Muscle of leg (tissue), 11 donors: ENCODE results near the gene MAGI1. TPM values are rescaled to one million over a fixed set of nuclear protein-coding genes. Genes with fewer than 3 reads are reported as not detected.
"Not testable (repeated sequence)": the region's sequence is repeated elsewhere in the genome, so short reads cannot be mapped to it uniquely, and the experiment has no call there.

Experiments used
- DNase-seq: peaks from one replicate; pipeline ENCODE4 v3.0.0; 2013
- H3K27ac ChIP-seq: one replicate; pipeline ENCODE4 v1.5.1; 2013; ENCODE audit warnings: mild to moderate bottlenecking, low read length, control low read depth
- H3K27me3 ChIP-seq: one replicate; pipeline ENCODE4 v1.6.1; 2013; ENCODE audit warnings: low read length; ENCODE audit not compliant: control insufficient read depth, insufficient read depth
- H3K36me3 ChIP-seq: one replicate; pipeline ENCODE4 v1.6.1; 2013; ENCODE audit warnings: low read length; ENCODE audit not compliant: control insufficient read depth, insufficient read depth
- H3K4me1 ChIP-seq: one replicate; pipeline ENCODE4 v1.6.1; 2013; ENCODE audit warnings: low read length; ENCODE audit not compliant: control insufficient read depth, insufficient read depth
- H3K4me3 ChIP-seq: one replicate; pipeline ENCODE4 v1.5.1; 2013; ENCODE audit warnings: low read length, control low read depth
- H3K9me3 ChIP-seq: replicated peaks from 2 replicates; pipeline ENCODE4 v1.6.1; 2013; ENCODE audit warnings: low read depth, low read length; ENCODE audit not compliant: control insufficient read depth
- WGBS: methylation state at CpG from one replicate; pipeline ENCODE4 v1.1.5; 2013; ENCODE audit warnings: missing lambda C conversion rate; ENCODE audit not compliant: insufficient coverage; 5-methylcytosine and 5-hydroxymethylcytosine counted together
- polyA plus RNA-seq, 8 donors: library from polyadenylated mRNA; unstranded; fragments of 120-200 nt; gene quantifications; one replicate each; pipeline versions ENCODE4 v1.2.1 to v1.2.3, GENCODE V29; 2013; ENCODE audit warnings: inconsistent platforms in 1 of 8, low replicate concordance in 1 of 8; ENCODE audit not compliant: insufficient read length in 8 of 8, insufficient read depth in 1 of 8
- total RNA-seq: library from RNA; stranded (reverse); fragments of 120-200 nt; gene quantifications from one replicate; pipeline ENCODE4 v1.2.4, GENCODE V29; 2013

The MAGI1 gene
- total and polyA plus RNA-seq, 9 donors, result 10.0 to 16.8 (median 12.0) TPM

GRCh38 chr3:65532215-65532614 lies 506.5 kb downstream of the MAGI1 start:
- no peaks in the 10 kb centered on the region for H3K9me3 ChIP-seq
- no peaks in the 10 kb centered on the region for H3K36me3 ChIP-seq
- peak; percentile 30 for DNase-seq
- H3K27ac ChIP-seq, result no peak overlapping the region
- no peaks in the 10 kb centered on the region for H3K27me3 ChIP-seq
- no peak overlapping the region for H3K4me3 ChIP-seq
- 77% methylated on average over 3 of the region's 4 CpGs for WGBS
- no peaks in the 10 kb centered on the region for H3K4me1 ChIP-seq

- Histone ChIP-seq H3K9me3 (no peaks in the 10 kb centered on the region), H3K27me3 (no peaks in the 10 kb centered on the region), H3K36me3 (no peaks in the 10 kb centered on the region), H3K4me3 (no peak overlapping the region), H3K27ac (no peak overlapping the region), H3K4me1 (peaks cover 2% of the 10 kb centered on the region)
- no peak for DNase-seq
- no CpG with 5 or more reads among the region's 1 CpG for WGBS
Measured at GRCh38 chr3:65531499-65531898, 507.2 kb downstream of the MAGI1 start.

GRCh38 chr3:65526656-65527055 lies 512.1 kb downstream of the MAGI1 start:
- no CpG with 5 or more reads among the region's 3 CpGs for WGBS
- no peak for DNase-seq
- no peak overlapping the region for H3K27ac ChIP-seq

GRCh38 chr3:65524584-65524983 lies 514.1 kb downstream of the MAGI1 start:
- H3K4me3 ChIP-seq, result no peak overlapping the region
- DNase-seq, result peak; percentile 65
- H3K4me1 ChIP-seq, result peaks cover 7% of the 10 kb centered on the region
- H3K9me3 ChIP-seq, result no peaks in the 10 kb centered on the region
- WGBS, result 66% methylated on average over 4 of the region's 4 CpGs
- H3K36me3 ChIP-seq, result no peaks in the 10 kb centered on the region
- H3K27me3 ChIP-seq, result no peaks in the 10 kb centered on the region
- no peak overlapping the region for H3K27ac ChIP-seq

More at GRCh38 chr3:65526656-65527055, 512.1 kb downstream of the MAGI1 start:
- peaks cover 7% of the 10 kb centered on the region for H3K4me1 ChIP-seq
- no peaks in the 10 kb centered on the region for H3K27me3 ChIP-seq
- no peak overlapping the region for H3K4me3 ChIP-seq
- H3K36me3 ChIP-seq, result no peaks in the 10 kb centered on the region
- H3K9me3 ChIP-seq, result no peaks in the 10 kb centered on the region

- Histone ChIP-seq H3K27ac (no peak overlapping the region), H3K9me3 (no peaks in the 10 kb centered on the region), H3K36me3 (no peaks in the 10 kb centered on the region), H3K4me1 (peaks cover 7% of the 10 kb centered on the region), H3K4me3 (no peak overlapping the region), H3K27me3 (no peaks in the 10 kb centered on the region)
- no peak for DNase-seq
- WGBS, result no CpG with 5 or more reads among the region's 4 CpGs
Measured at GRCh38 chr3:65523878-65524277, 514.8 kb downstream of the MAGI1 start.

GRCh38 chr3:65521032-65521431 lies 517.7 kb downstream of the MAGI1 start:
- H3K4me1 ChIP-seq, result peaks cover 6% of the 10 kb centered on the region
- H3K36me3 ChIP-seq, result no peaks in the 10 kb centered on the region
- no peak overlapping the region for H3K4me3 ChIP-seq
- no peaks in the 10 kb centered on the region for H3K27me3 ChIP-seq
- DNase-seq, result no peak
- no CpG with 5 or more reads among the region's 2 CpGs for WGBS
- no peaks in the 10 kb centered on the region for H3K9me3 ChIP-seq
- no peak overlapping the region for H3K27ac ChIP-seq

GRCh38 chr3:65516998-65517397 lies 521.7 kb downstream of the MAGI1 start:
- Histone ChIP-seq H3K27me3 (no peaks in the 10 kb centered on the region), H3K4me3 (no peak overlapping the region), H3K4me1 (no peaks in the 10 kb centered on the region), H3K27ac (no peak overlapping the region), H3K36me3 (no peaks in the 10 kb centered on the region), H3K9me3 (no peaks in the 10 kb centered on the region)
- 94% methylated on average over 5 of the region's 5 CpGs for WGBS
- DNase-seq, result no peak

GRCh38 chr3:65514317-65514716 lies 524.4 kb downstream of the MAGI1 start:
- not testable (repeated sequence) for H3K27ac ChIP-seq, H3K4me3 ChIP-seq, H3K36me3 ChIP-seq, H3K9me3 ChIP-seq, H3K4me1 ChIP-seq, DNase-seq, H3K27me3 ChIP-seq
- no CpG with 5 or more reads among the region's 1 CpG for WGBS

- H3K9me3 ChIP-seq, H3K27ac ChIP-seq, H3K27me3 ChIP-seq, H3K36me3 ChIP-seq, DNase-seq, H3K4me3 ChIP-seq, H3K4me1 ChIP-seq: not testable (repeated sequence)
- 70% methylated on average over 13 of the region's 24 CpGs for WGBS
Measured at GRCh38 chr3:65509423-65509794, 529.3 kb downstream of the MAGI1 start.

GRCh38 chr3:65508750-65509422 lies 529.8 kb downstream of the MAGI1 start:
- Histone ChIP-seq H3K27ac (no peak overlapping the region), H3K9me3 (no peaks in the 10 kb centered on the region), H3K36me3 (no peaks in the 10 kb centered on the region), H3K4me3 (no peak overlapping the region), H3K27me3 (no peaks in the 10 kb centered on the region), H3K4me1 (no peaks in the 10 kb centered on the region)
- DNase-seq, result no peak
- 57% methylated on average over 1 of the region's 9 CpGs for WGBS

- H3K4me1 ChIP-seq, result no peaks in the 10 kb centered on the region
- H3K9me3 ChIP-seq, result no peaks in the 10 kb centered on the region
- 50% methylated on average over 2 of the region's 3 CpGs for WGBS
- no peak overlapping the region for H3K27ac ChIP-seq
- H3K36me3 ChIP-seq, result no peaks in the 10 kb centered on the region
- no peak overlapping the region for H3K4me3 ChIP-seq
- no peak for DNase-seq
- H3K27me3 ChIP-seq, result no peaks in the 10 kb centered on the region
Measured at GRCh38 chr3:65507437-65507836, 531.3 kb downstream of the MAGI1 start.
